Panc1 (cell line): Measurements from ENCODE around the gene ERC2. TPM values are rescaled to one million over a fixed set of nuclear protein-coding genes. Genes with fewer than 3 reads are reported as not detected.

Source experiments
- ATAC-seq: fragments of 200-7000 bp; cut with Tn5 transposase; 2 replicates; pipeline ENCODE4 v1.9.1; 2020; ENCODE audit warnings: mild to moderate bottlenecking, moderate library complexity
- BruUV-seq: library from RNA; stranded (reverse); fragments of 400-500 nt; replicated peaks from 2 replicates; lab custom pipeline; 2021; lab: Mats Ljungman, UMichigan
- CTCF ChIA-PET: fragments of 300-600 bp; sonication (Branson Sonifier 250); formaldehyde crosslinking; loops from one replicate; lab custom pipeline; 2022; ENCODE audit warnings: antibody characterized with exemption; lab: Charles Lee
- POLR2A ChIA-PET: fragments of 300-600 bp; sonication (Branson Sonifier 250); formaldehyde crosslinking; loops from one replicate; lab custom pipeline; 2022; ENCODE audit warnings: antibody characterized with exemption; lab: Charles Lee
- DNase-seq: peaks from one replicate; pipeline ENCODE4 v3.0.0-alpha.2; 2010; ENCODE audit warnings: low read depth, low spot score
- H3K27ac ChIP-seq: 2 replicates; pipeline ENCODE4 v1.5.1; 2011; ENCODE audit warnings: mild to moderate bottlenecking, low read length, inconsistent platforms
- H3K27me3 ChIP-seq: fragments of 200-500 bp; sonication (Bioruptor generic); 2 replicates; pipeline ENCODE4 v1.6.0; 2014; ENCODE audit warnings: low read length, inconsistent platforms; ENCODE audit not compliant: control insufficient read depth, insufficient read depth
- H3K36me3 ChIP-seq: fragments of 200-500 bp; sonication (Bioruptor generic); 2 replicates; pipeline ENCODE4 v1.5.1; 2014; ENCODE audit warnings: inconsistent platforms, mild to moderate bottlenecking, low read length, moderate library complexity; ENCODE audit not compliant: control insufficient read depth, insufficient read depth
- H3K4me1 ChIP-seq: 2 replicates; pipeline ENCODE4 v1.5.1; 2011; ENCODE audit warnings: inconsistent platforms, mild to moderate bottlenecking, low read length, moderate library complexity; ENCODE audit not compliant: control insufficient read depth, insufficient read depth
- H3K4me3 ChIP-seq, 2 experiments: 2 replicates each; pipeline ENCODE4 v1.5.1; 2011 to 2012; ENCODE audit warnings: low read depth in 2 of 2, low read length in 2 of 2, mild to moderate bottlenecking in 2 of 2, inconsistent platforms in 1 of 2, moderate library complexity in 1 of 2
- H3K9me3 ChIP-seq: fragments of 200-500 bp; sonication (Bioruptor generic); 2 replicates; pipeline ENCODE4 v1.5.1; 2014; ENCODE audit warnings: low read depth, mild to moderate bottlenecking, inconsistent platforms, low read length, moderate library complexity; ENCODE audit not compliant: control insufficient read depth, insufficient read depth
- CTCF ChIP-seq: fragments of 450-650 bp; IDR thresholded peaks from 2 replicates; pipeline ENCODE4 v1.5.1; 2017; ENCODE audit warnings: mild to moderate bottlenecking
- POLR2AphosphoS5 ChIP-seq: IDR thresholded peaks from 2 replicates; pipeline ENCODE4 v1.6.1; 2012; ENCODE audit warnings: mild to moderate bottlenecking, low read depth, low read length, moderate library complexity
- REST ChIP-seq, 2 experiments: IDR thresholded peaks; 2 replicates each; pipeline ENCODE4 v1.6.1; 2011 to 2012; ENCODE audit warnings: low read depth in 2 of 2, control low read depth in 1 of 2, low read length in 1 of 2, mild to moderate bottlenecking in 1 of 2, moderate library complexity in 1 of 2; ENCODE audit not compliant: insufficient read depth in 1 of 2
- SIN3A ChIP-seq: IDR thresholded peaks from 2 replicates; pipeline ENCODE4 v1.6.1; 2012; ENCODE audit warnings: low read depth, mild to moderate bottlenecking, low read length, moderate library complexity, borderline replicate concordance; ENCODE audit not compliant: insufficient read depth
- TCF7L2 ChIP-seq: IDR thresholded peaks from 2 replicates; pipeline ENCODE4 v1.6.1; 2011; ENCODE audit warnings: mild to moderate bottlenecking, low read depth, low read length, inconsistent platforms
- in situ Hi-C: cut with HindIII; loops from 2 replicates; pipeline ENCODE4 v1.10.0; 2016; ENCODE audit warnings: low sequenced_read_pairs, low pct_unique_long_range_greater_than_20kb
- intact Hi-C: fragments of 100-400 bp; cut with micrococcal nuclease; formaldehyde crosslinking; loops from one replicate; pipeline ENCODE4 v1.10.0; 2022; ENCODE audit not compliant: unreplicated experiment
- total RNA-seq: library from RNA; stranded (reverse); gene quantifications from one replicate; pipeline ENCODE4 v1.2.1, GENCODE V29; 2021; ENCODE audit not compliant: unreplicated experiment

Gene ERC2
- total RNA-seq, 1 experiment from 2014 or later: 0.33 TPM

DNA sequence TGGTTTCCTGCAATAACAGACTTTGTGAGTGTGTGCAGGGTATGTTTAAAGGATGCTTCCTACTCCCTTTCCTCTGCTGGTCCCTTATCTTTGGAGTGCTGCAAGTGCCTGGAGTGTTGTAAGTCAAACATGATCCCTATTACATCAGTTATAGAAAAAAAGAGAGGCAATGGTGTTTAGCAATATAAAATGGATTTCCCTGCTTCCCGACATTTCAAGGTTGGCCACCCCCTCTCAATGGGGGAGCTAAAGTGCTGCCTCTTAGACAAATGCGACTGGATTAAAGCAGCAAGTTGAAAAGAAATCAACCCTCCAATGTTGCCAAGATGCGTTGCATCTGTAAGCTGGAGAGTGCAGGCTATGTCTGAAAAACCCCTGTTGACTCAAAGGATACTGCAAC is 778.1 kb downstream of the ERC2 start:
- in situ Hi-C loops (no loop called here), intact Hi-C loops (no loop called here)
- Histone ChIP-seq H3K36me3 (no peaks in the 10 kb centered on the region), H3K27ac (no peak overlapping the region), H3K4me3 (no peak overlapping the region), H3K9me3 (no peaks in the 10 kb centered on the region), H3K4me1 (no peaks in the 10 kb centered on the region), H3K27me3 (no peaks in the 10 kb centered on the region)
- TF ChIP-seq SIN3A (no peak), TCF7L2 (no peak), CTCF (no peak), POLR2AphosphoS5 (no peak), REST (IDR thresholded peaks at IDR 0.05; ENCODE audit: insufficient read depth in 1 of 2, low read depth in 2 of 2, low read length in 1 of 2) (no peak)
- ChIA-PET POLR2A (no interaction called here), CTCF (no interaction called here)
- BruUV-seq: no TSS peak
- ATAC-seq: no peak
- DNase-seq: no peak

DNA sequence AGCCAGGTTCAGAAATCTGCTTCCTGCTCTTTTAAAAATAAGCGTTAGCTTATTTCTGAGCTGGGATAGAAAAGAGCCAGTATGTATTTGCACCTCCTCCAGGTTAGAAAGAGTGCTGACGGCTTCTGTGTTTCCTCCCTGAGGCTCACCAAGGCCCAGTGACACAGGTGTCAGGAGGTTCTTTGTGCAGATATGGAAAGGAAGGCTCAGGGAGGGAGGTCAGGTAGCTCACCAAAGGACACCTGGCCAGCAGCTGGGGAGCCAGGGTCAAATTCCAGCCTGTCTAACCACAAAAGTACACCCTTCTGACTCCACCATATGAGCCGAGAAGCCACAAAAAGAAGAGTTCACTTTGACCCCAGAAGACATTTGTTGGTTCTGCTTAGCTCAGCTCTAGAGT is 780.1 kb downstream of the ERC2 start:
- Histone ChIP-seq H3K9me3 (no peaks in the 10 kb centered on the region), H3K4me3 (no peak overlapping the region), H3K36me3 (no peaks in the 10 kb centered on the region), H3K4me1 (no peaks in the 10 kb centered on the region), H3K27ac (no peak overlapping the region), H3K27me3 (no peaks in the 10 kb centered on the region)
- intact Hi-C loops (no loop called here), in situ Hi-C loops (no loop called here)
- ChIA-PET CTCF (no interaction called here), POLR2A (no interaction called here)
- BruUV-seq: no TSS peak
- DNase-seq (no peak), ATAC-seq (no peak)
- TF ChIP-seq CTCF: no peak
- TF ChIP-seq TCF7L2: no peak
- TF ChIP-seq REST (IDR thresholded peaks at IDR 0.05; ENCODE audit: insufficient read depth in 1 of 2, low read depth in 2 of 2, low read length in 1 of 2): no peak
- TF ChIP-seq SIN3A: no peak
- TF ChIP-seq POLR2AphosphoS5: no peak
